ENCODE measurements around the gene NPLOC4. TPM values are rescaled to one million over a fixed set of nuclear protein-coding genes. Genes with fewer than 3 reads are reported as not detected.
A peak's percentile ranks its signal among the peaks of the same experiment; 100 is the strongest.

NPLOC4 gene
- total and polyA plus RNA-seq, 2 donors (not counting 1 experiment from before 2014, with no cell fraction given), result 70.2 to 101 TPM

DNA sequence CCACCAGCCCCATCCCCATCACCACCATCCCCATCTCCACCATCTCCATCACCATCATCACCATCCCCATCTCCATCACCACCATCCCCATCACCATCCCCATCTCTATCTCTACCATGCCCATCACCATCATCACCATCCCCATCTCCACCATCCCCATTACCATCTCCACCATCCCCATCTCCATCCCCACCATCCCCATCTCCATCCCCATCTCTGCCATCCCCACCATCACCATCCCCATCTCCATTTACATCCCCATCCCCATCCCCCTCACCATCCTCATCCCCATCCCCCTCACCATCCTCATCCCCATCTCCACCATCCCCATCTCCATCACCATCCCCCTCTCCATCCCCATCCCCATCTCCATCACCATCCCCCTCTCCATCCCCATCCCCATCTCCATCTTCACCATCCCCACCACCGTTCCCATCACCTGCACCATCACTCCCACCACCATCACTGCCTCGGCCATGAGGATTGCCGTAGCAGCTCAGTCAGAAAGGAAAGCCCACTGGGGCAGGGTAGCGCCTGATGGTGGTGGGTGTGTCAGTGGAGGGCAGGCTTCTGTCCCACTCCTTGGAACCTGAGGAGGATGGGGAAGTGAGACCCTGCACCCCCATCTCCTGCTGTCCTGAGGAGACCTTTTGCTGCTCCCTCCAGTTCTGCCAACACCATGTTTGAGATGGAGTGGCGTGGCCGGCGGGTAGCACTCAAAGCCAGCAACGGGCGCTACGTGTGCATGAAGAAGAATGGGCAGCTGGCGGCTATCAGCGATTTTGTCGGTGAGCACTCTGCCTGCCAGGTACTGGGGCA, 101.2 kb downstream of the NPLOC4 start:
- H3K9ac ChIP-seq (ENCODE audit: low read length), result no peak overlapping the region
- H3K4me3 ChIP-seq (ENCODE audit: control extremely low read depth in 1 of 5, extremely low read depth in 1 of 5, insufficient read depth in 1 of 5, low read depth in 2 of 5, low read length in 4 of 5), result no peak overlapping the region
- peaks cover 0 to 7% (median 0%) of the 10 kb centered on the region in 3 donors for H3K9me3 ChIP-seq (ENCODE audit: control extremely low read depth in 1 of 3, control insufficient read depth in 2 of 3, insufficient read depth in 1 of 3, low read length in 2 of 3)
- peaks cover 7% of the 10 kb centered on the region for H3K27me3 Mint-ChIP-seq
- peaks cover 0 to 31% (median 10%) of the 10 kb centered on the region in 4 experiments for H3K27me3 ChIP-seq (replicated peaks in 1 of 4; ENCODE audit: control extremely low read depth in 1 of 4, control insufficient read depth in 3 of 4, insufficient read depth in 4 of 4, low read length in 3 of 4)
- H3K36me3 ChIP-seq (replicated peaks in 1 of 2; ENCODE audit: control extremely low read depth in 1 of 2, control insufficient read depth in 1 of 2, extremely low read depth in 1 of 2, insufficient read depth in 2 of 2, low read length in 1 of 2), result peaks cover 0 to 19% of the 10 kb centered on the region in 2 experiments
- WGBS (ENCODE audit: insufficient coverage), result 76% methylated on average over 4 of the region's 13 CpGs
- intact Hi-C loops (cut with micrococcal nuclease), result no loop called here
- H4K20me1 ChIP-seq (ENCODE audit: control insufficient read depth, insufficient read depth, low read length, poor library complexity, severe bottlenecking), result peaks cover 30% of the 10 kb centered on the region
- H3K4me1 Mint-ChIP-seq, result peaks cover 14% of the 10 kb centered on the region
- ChIA-PET CTCF (interaction anchor here (0.9 to 3.6 kb wide), 5 partner anchors 17 to 283 kb away, joined by 4 to 30 read pairs (median 4); no protein-coding TSS in a partner anchor), POLR2A (interaction anchor here (0.7 to 1.0 kb wide), 2 partner anchors 17 to 23 kb away, joined by 3 read pairs; partner anchors contain the start of genes ACTG1 and FAAP100)
- no peak overlapping the region for H3K4me3 Mint-ChIP-seq
- H3K79me2 ChIP-seq (ENCODE audit: control insufficient read depth, insufficient read depth, low read length), result peaks cover 3% of the 10 kb centered on the region
- H3K4me2 ChIP-seq (replicated peaks; ENCODE audit: low read depth, low read length, poor library complexity, severe bottlenecking), result no peak overlapping the region
- TF ChIP-seq, protein P1, sequence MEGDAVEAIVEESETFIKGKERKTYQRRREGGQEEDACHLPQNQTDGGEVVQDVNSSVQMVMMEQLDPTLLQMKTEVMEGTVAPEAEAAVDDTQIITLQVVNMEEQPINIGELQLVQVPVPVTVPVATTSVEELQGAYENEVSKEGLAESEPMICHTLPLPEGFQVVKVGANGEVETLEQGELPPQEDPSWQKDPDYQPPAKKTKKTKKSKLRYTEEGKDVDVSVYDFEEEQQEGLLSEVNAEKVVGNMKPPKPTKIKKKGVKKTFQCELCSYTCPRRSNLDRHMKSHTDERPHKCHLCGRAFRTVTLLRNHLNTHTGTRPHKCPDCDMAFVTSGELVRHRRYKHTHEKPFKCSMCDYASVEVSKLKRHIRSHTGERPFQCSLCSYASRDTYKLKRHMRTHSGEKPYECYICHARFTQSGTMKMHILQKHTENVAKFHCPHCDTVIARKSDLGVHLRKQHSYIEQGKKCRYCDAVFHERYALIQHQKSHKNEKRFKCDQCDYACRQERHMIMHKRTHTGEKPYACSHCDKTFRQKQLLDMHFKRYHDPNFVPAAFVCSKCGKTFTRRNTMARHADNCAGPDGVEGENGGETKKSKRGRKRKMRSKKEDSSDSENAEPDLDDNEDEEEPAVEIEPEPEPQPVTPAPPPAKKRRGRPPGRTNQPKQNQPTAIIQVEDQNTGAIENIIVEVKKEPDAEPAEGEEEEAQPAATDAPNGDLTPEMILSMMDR (IDR thresholded peaks at IDR 0.05), result no peak
- no peak for TF ChIP-seq EZH2 (IDR thresholded peaks at IDR 0.05; ENCODE audit: borderline replicate concordance, insufficient read depth, low read depth, low read length, poor library complexity, severe bottlenecking)
- no peak overlapping the region for H2AFZ ChIP-seq (ENCODE audit: insufficient read depth, low read depth, low read length, poor library complexity, severe bottlenecking)
- no peak overlapping the region for H3K27ac ChIP-seq (ENCODE audit: low read length in 2 of 2)
- peaks cover 21 to 36% of the 10 kb centered on the region in 2 donors for H3K4me1 ChIP-seq (ENCODE audit: control insufficient read depth in 2 of 2, insufficient read depth in 2 of 2, low read length in 2 of 2)
- no peaks in the 10 kb centered on the region for H3K9me3 Mint-ChIP-seq (ENCODE audit: insufficient read depth)
- peak overlapping the region; percentile 20 for H3K27ac Mint-ChIP-seq
- DNase-seq (no peak), ATAC-seq (ENCODE audit: low read depth) (no peak)

DNA sequence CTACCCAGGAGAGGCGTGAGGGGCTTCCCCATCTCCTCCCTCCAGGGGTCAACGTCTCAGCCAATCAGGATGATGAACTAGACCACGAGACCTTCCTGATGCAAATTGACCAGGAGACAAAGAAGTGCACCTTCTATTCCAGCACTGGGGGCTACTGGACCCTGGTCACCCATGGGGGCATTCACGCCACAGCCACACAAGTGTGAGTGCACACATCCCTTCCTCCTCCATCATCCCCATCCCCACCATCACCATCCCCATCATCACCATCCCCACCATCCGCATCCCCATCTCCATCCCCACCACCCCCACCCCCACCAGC, 101.9 kb downstream of the NPLOC4 start:
- H3K27ac Mint-ChIP-seq, result no peak overlapping the region
- Histone ChIP-seq H4K20me1 (ENCODE audit: control insufficient read depth, insufficient read depth, low read length, poor library complexity, severe bottlenecking) (peaks cover 35% of the 10 kb centered on the region), H2AFZ (ENCODE audit: insufficient read depth, low read depth, low read length, poor library complexity, severe bottlenecking) (no peak overlapping the region), H3K9ac (ENCODE audit: low read length) (no peak overlapping the region), H3K27me3 (replicated peaks in 1 of 4; ENCODE audit: control extremely low read depth in 1 of 4, control insufficient read depth in 3 of 4, insufficient read depth in 4 of 4, low read length in 3 of 4) (peaks cover 0 to 31% (median 10%) of the 10 kb centered on the region in 4 experiments), H3K9me3 (ENCODE audit: control extremely low read depth in 1 of 3, control insufficient read depth in 2 of 3, insufficient read depth in 1 of 3, low read length in 2 of 3) (peaks cover 0 to 11% (median 0%) of the 10 kb centered on the region in 3 donors), H3K4me3 (ENCODE audit: control extremely low read depth in 1 of 5, extremely low read depth in 1 of 5, insufficient read depth in 1 of 5, low read depth in 2 of 5, low read length in 4 of 5) (no peak overlapping the region), H3K27ac (ENCODE audit: low read length in 2 of 2) (no peak overlapping the region), H3K4me2 (replicated peaks; ENCODE audit: low read depth, low read length, poor library complexity, severe bottlenecking) (no peak overlapping the region), H3K79me2 (ENCODE audit: control insufficient read depth, insufficient read depth, low read length) (peaks cover 3% of the 10 kb centered on the region), H3K36me3 (replicated peaks in 1 of 2; ENCODE audit: control extremely low read depth in 1 of 2, control insufficient read depth in 1 of 2, extremely low read depth in 1 of 2, insufficient read depth in 2 of 2, low read length in 1 of 2) (peaks cover 0 to 14% of the 10 kb centered on the region in 2 experiments), H3K4me1 (ENCODE audit: control insufficient read depth in 2 of 2, insufficient read depth in 2 of 2, low read length in 2 of 2) (peaks cover 21 to 36% of the 10 kb centered on the region in 2 donors)
- ATAC-seq (ENCODE audit: low read depth), result no peak
- DNase-seq, result no peak
- intact Hi-C loops (cut with micrococcal nuclease), result no loop called here
- 74% methylated on average over 4 of the region's 5 CpGs for WGBS (ENCODE audit: insufficient coverage)
- H3K27me3 Mint-ChIP-seq, result peaks cover 7% of the 10 kb centered on the region
- no peaks in the 10 kb centered on the region for H3K9me3 Mint-ChIP-seq (ENCODE audit: insufficient read depth)
- POLR2A ChIA-PET, result no interaction called here
- no peak overlapping the region for H3K4me3 Mint-ChIP-seq
- CTCF ChIA-PET, result no interaction called here
- H3K4me1 Mint-ChIP-seq, result peaks cover 14% of the 10 kb centered on the region
- TF ChIP-seq EZH2 (IDR thresholded peaks at IDR 0.05; ENCODE audit: borderline replicate concordance, insufficient read depth, low read depth, low read length, poor library complexity, severe bottlenecking), result no peak
- TF ChIP-seq, protein P1 (IDR thresholded peaks at IDR 0.05), result no peak
